Activated CD8-positive, alpha-beta memory T cell treated with anti-CD3 and anti-CD28 coated beads for 48 hours (primary cell): ENCODE data around the gene FZD7.

Experiments
- DNase-seq, 3 experiments: peaks; one replicate each; pipeline ENCODE4 v3.0.0-alpha.2; 2020; ENCODE audit warnings: low read depth in 2 of 3, low spot score in 2 of 3

Gene FZD7

DNA sequence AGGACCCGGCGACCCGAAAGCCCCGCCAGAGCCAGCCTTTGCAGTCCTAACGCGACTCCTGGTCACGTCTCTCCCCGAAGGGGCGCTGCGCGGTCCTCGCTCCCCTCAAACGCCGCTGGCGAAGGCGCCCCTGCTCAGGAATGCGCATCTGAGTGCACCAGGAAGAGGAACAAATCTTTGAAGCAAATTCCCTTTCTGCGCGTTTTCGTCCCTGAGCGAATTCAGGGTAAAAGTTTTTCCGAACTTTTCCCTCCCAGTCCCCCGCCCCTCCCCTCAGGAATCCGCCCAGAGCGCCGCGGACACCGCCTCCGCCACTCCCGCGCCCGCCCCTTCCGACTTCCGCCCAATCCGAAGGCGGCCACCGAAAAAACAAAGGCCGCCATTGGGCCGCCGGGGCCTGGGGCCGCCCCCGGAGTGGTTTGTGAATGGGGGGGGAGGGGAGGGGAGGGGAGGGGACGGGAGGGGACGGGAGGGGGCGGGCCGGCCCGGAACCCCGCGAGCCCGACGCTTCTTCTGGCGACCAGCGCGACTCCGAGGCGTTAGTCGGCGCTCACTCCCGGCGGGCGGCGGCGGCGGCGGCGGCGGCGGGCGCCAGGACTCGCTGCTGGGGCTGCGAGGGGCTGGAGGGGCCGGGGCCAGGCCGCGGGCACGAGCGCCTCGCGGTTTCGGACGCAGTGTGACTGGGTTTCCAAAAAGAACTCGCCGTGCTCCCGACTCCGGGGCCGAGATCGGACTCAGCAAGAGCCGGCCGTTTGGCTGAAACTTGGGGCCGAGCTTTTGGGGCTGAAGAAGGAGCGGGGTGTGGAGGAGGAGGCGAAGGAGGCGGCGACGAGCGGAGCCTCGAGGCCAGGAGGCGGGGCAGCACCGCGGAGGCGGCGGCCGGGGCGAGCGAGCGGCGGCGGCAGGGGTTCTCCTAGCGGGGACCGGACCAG is at the start of gene FZD7:
TSS of gene FZD7 (plus strand) at position 539 of the 932 bp plus-strand sequence. CDS start 793 bp downstream, outside the sequence.
- DNase-seq, result peak; percentile 58 to 66 (median 65)

DNA sequence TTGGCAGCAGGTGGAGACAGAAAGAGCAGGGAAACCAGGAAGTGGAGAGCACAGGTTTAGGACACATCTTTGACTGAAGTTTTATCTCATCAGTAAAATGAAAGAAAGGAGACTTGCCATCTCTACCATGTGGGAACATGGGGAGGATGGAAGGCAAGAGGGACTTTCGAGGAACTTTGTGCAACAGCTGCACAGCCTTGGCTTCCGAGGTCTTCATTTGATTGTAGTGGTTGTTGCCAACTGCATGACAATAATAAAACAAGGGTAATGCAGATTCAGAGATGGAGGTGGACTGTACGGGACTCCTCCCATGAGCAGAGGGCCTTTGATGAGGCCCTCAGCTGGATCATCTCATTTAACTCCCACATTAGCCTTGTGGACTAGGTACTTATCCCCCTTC is 49.3 kb upstream of the FZD7 start:
- DNase-seq, result no peak

DNA sequence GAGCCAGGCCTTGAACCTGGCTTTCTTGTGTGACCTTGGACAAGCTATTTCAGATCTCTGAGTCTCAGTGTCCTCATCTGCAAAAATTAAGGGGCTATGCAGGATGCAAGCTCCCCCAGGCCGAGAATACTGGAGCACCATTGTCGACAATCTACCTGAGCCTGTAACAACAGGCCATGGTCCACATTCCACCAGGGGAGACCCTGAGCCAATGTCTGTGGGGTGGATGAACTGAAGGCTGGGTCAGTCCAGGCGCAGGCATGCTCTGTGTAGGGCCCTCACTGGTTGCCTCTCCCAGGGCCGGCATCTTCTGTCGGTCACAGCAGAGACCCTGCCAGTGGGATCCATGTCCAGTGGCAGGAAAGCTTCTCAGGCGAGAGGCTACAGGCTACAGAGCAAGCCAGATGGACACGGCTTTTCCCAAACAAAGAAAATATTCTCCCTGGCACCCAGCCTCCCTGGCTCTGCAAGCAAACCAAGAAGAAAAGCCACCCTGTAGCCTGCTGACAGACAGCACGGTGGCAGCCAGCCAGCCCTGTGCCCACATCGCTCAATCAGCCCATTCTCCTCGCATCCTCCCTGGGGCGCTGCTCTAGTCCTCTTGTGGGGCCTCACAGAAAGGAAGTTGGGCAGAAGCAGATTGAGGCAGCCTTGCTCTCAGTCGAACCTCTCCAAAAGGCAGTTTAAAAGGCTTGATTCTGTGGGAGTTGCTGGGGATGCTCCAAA is 48.7 kb upstream of the FZD7 start:
- DNase-seq, result no peak

DNA sequence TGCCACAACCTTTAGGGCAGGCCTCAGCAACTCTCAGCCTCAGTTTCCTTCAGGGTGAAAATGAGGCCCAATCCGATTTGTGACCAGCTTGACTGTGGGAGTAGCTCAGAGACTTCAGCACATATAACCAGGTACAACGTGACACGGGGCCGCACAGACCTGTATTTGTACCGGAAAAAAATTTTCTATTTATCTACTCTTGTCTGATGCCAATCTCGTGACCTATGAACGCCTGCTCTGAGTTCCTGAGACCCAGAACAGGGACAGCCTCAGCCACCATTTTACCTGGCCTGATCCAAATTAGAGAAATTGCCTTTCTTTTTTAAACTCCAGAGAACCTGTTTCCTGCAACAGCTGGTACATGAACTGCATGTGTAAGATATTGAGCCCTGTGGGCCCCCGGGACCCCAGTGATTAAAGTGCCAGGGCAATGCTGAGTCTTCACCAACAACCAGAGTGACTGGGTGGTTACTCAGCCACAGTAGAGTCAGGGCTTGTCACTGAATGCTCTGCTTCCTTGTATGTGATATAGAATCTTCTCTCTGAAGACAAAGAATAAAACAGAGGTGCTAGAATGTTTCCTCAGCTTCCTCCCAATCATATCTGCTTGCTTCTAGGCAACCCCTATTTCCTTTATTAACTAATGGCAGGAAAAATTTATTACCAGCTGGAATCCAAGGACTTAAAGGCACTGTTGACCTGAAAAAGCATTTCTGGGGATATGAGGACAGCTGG is 47.8 kb upstream of the FZD7 start:
- DNase-seq, result no peak

DNA sequence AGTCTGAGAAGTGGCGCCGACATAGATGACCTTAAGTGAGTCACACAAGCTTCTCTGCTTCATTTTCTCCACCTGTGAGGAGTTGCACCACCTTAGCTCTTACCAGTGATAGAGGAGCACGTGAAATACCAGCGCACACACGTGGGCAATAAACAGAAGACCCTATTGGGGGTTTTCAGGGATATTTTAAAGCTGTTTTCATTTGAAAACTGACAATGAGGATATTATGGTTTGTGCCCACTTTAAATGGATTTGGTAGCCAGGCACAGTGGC is 47.3 kb upstream of the FZD7 start:
- no peak for DNase-seq

DNA sequence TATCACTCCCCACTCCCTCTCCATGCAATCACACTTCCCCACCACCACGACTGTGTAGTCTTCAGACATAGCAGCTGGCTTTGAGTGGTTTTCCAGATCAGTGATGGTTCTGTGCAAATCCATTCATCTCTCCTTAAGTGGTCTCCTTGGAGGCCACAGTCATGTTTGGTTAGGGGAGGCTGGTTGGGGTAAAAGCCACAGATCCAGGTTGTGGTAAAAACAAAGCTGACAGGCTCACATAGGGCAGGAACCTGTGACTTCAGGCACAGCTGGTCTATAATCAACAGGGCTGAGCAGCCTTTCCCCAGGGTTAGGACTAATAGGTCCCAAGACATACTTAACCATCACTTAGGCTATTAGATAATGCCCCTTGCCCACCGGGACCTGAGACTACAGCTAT is 46.2 kb upstream of the FZD7 start:
- DNase-seq, result no peak

DNA sequence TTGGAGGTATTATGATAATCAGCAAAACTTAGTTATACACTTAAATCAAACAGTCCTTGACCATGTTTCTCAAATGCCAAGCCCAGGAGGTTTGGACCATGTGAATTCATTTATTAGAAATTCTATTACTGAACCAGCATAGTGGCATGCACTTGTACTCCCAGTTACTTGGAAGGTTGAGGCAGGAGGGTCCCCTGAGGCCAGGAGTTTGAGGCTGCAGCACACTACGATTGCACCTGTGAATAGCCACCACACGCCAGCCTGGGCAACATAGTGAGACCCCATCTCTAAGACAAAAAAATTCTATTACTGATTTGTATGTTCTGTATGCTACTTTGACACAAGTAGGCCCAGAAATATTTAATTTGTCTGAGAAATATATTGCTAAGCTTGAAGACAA is 43.6 kb upstream of the FZD7 start:
- no peak for DNase-seq

DNA sequence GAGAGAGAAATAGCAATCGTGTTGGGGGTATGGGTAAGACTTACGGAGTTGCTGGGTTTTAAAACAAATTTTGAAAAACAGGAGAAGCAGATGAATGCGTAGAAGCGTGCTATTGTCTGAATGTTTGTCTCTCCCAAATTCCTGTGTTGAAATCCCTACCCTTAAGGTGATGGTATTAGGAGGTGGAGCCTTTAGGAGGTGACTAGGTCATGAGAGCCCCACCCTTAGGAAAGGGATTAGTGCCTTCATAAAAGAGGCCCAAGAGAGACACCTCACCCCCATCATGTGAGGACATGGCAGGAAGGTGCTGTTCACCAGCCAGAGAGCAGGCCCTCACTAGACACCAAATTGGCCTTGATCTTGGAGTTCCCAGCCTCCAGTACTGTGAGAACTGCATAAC is 40.7 kb upstream of the FZD7 start:
- DNase-seq, result no peak

DNA sequence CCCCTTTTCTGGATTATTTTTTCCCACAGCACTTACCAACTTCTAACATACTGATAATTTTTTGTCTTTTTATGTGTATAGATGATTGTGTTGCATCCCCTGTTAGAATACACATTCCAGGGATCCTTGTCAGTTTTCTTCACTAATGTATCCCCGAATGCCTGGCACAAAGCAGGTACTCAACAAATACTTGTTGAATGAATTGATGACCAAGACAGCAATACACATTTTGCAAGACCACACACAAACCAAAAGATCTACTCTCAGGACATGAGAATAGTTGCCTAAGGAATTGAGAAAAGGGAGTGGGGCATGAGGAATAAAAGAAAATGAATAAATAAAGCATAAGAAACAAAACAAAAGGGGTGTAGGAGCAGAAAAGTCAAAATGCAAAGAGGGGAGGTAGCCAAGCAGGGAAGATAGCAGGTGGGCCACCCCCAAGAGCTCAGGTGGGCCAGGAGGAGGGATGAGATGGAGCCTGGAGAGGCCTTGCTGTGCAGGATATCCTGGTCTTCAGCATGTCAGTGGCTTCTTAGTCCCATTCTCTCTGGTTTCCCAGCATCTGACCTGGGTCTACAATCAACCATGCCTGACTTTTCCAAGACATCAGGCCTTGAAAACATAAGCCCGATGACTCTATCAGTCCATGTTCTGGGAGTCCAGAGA is 38.5 kb upstream of the FZD7 start:
- DNase-seq, result no peak

DNA sequence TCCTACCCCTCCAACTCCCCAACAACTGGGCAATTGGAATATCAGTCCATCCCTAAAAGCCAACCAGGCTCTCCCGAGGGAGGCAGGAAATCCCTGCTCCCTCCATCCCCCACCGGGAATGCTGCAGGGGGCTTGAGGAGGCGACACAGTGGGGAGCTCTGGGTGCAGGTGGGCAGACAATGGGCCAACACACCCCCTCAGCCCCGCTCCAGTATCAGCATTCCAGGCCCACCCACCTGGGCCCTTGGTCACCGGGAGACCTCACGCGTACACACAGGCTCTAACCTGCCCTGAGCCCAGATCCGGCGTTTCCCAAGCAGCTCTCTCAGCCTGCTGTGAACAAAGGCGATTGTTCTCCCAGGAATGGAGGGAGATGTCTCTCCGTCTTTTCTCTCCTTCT is 37.6 kb upstream of the FZD7 start:
- no peak for DNase-seq

DNA sequence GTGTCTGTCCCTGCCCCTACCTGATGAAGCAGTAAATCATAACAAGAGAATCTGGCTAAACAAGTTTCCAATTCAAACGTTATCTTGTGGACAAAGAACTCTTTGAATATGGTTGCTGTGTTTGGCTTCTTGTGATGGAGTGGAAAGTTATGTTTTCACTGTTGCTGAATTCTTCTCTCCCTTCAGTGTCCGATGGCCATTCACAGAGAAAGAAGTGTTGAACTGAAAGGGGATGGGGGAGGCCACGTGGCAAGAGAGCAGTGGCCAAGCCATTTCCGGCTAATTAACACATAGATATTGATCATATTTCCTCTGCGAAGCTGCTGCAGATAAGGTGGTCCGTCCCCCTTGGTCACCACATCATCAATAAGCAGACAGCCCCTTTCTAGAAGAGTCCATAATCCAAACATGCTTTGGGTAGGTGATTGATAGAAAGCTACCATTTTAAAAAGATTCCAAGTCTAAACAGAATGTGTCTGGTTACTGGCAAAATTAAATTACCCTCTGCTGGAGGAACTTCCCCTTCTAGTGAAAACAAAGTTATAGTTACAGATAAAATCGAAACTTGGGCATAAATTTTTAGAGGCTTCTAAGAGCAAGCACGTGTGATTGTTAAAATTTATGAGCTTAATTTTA is 36.9 kb upstream of the FZD7 start:
- no peak for DNase-seq

DNA sequence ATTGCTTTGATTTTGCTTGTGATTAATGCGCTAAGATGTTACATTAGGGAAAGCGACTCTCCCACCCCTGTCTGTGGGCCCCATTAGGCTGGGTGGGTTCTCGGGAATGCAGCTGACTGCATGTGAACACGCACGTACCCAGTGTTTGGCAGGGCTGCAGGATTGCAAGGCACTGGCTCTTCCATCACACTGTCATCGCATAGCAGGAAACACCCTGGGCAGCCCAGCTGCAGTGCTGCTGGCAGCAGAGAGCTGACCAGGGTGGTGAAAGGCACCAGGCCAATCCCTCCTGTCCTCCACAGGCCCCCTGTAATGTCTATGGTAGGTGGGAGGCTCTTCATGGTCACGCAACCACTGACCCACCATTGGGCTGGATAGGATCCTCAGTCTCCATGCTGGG is 34.4 kb upstream of the FZD7 start:
- no peak for DNase-seq

DNA sequence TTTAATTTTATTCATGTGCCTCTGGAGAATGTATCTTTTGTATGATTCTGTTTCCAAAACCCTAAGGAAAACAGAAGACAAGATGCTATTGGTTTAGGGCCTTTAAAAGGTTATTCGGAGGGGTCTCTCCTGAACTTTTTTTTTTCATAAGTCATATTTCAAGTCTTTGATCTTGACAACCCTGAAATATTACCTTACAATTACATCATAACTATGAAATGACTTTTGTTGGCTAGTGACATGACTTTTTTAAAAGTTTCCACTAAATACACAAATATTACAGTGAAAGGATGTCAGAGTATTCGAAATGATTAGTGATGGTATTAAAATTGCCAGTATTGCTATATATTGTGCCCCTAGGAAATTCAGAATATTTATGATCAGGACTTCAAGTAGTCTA is 31.8 kb upstream of the FZD7 start:
- DNase-seq, result no peak

DNA sequence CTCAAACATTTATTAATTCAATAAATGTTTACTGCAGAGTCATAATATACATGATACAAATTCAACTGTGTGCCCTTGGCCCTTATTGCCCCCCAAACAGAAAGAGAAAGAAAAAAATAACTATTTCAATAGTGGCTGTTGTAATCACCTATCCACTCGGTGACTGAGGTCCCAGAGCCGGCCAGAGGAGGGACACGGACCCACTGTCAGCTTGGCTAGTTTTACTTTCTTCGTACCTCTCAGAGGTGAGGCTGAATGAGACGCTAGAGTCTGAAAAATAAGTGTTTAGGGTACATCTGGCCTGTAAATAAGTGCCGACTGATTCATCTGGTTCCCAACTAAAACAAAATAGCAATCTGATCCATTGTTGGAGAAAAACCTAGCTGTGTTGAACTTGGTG is 31.3 kb upstream of the FZD7 start:
- DNase-seq, result no peak

DNA sequence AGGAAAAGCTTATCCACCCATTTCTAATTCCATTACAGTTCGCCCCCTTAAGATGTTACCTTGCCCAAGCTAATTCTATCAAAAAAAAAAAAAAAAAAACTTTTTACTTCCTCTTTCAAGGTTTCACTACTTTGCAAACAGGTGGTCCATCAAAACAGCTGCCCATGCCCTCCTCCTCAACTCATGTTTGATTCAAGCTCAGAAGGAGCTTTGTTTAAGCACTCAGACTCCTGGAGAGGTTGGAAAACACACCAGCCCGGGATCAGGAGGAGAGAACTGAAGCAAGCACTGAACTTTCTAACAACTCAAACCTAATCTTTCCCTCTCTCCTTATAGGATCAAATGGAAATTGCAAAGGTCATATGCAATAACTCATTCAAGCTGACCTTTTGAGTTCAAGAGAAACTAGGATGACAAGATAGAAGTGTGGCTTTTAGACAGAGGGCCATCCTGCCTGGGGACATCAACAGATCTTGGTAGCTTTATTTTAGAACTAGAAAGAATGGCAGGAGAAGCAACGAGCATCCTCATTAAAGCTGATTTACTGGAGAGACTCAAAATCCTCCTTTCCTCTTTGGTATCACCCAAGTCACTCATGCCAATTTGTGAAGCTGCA is 28.3 kb upstream of the FZD7 start:
- DNase-seq, result no peak

DNA sequence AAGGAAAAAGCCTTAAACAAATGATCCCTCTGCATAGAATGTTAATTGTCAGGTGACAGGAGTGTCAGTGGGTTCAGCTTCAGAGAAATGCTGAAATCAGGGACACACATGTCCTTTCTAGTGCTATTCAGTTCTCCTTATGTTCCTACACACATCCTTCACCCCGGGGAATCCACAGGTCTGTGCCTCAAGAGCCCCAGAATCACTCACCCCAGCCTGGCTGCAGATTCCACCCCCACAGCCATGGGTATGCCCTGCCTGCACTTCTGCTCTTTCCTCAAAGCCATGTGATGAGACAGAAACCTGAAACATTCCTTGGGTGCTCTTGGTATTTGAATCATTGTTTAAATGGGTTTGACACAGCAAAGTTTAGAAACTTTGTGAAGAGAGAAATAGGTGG is 27.4 kb upstream of the FZD7 start:
- DNase-seq, result no peak

DNA sequence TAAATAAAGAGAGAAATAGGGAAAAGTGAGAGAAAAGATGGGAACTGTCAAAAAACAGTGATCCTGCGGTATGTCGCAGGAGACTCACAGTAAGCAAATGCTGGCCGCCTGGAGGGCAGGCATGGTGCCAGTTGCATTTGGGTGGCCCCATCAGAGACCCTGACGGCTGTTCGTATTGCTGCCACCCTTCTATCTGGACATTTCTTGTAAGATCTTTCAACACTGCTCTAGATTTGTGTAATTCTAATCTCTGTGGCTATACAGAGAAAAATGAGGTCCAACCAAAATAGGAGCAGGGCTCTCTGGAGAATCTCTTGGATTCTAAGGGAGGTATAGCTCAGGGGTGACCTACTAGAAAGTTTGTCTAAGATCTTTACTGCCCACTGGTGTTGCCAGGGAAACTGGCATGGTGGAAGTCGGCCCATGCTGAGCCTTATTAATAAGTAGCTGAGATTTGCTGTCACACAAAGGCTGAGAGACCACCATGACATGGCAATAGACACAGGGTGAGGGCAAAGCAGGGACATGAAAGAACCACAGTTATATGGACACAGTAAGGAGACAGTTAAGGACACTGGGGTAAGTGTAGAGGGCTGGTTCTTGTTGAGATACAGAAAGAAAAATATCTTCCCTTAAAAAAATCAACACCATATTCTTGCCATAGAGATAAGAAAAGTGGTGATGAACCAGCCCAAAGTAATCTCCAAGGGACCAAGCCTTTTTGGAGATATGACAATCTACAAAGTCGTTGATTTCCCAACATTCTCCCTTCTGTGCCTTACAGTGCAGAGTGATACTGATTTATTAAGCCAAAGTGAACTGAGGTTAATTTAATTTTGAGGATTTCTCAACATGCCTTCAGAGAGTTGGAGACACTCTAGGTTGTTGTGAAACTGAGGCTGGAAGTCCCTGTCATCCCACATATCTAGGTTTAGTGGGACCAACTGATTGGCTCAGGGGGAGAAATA is 26.4 kb upstream of the FZD7 start:
- DNase-seq, result no peak

DNA sequence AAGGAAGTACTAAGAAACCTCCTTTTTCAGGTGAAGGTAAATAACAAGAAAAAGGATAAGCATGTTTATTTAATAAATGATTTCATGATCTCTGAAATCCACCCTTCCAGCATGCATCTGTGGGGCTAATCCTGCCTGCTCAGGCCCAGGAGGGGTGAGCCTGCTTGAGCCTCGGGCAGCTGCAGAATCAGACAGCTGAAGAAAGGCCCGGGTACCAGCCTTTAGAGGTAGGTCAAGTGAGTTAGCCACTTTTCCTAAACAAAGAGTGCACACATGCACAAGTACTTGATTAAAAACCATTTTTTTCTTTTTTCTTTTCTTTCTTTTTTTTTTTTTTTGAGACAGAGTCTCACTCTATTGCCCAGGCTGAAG is 25.7 kb upstream of the FZD7 start:
- DNase-seq, result no peak

DNA sequence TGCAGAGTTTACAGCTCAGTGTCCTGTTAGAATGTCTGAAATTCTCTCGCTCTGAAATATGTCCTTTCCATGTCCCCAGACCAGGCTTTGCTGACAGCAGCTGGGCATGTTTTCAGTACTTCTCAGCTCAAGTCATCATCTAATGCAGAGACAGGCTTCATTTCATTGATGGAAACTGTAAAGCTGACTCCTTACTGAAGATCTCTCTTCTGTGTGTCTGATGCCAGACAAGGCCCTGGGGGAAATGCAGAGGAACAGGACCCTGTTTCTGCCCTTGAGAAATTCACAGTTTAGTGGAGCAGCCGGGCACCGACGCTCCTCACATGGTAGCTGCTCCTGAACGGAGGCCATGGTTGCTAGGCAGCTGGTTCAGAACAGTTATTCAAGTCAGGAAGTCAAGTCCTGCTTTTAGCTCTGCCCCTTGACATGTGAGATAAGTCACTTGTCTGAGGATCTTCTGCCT is 24.6 kb upstream of the FZD7 start:
- no peak for DNase-seq
